BLaER1 treated with 17β-estradiol and CSF1 and Interleukin-3, amounts not matched to agents 10 nM and 100 nM (cell line): ENCODE measurements around the gene KCNIP4.
A peak's percentile ranks its signal among the peaks of the same experiment; 100 is the strongest.
"Not testable (repeated sequence)": the region's sequence is repeated elsewhere in the genome, so short reads cannot be mapped to it uniquely, and the experiment has no call there.

Experiments
- H3K27ac ChIP-seq, 11 experiments: shearing (Covaris generic); formaldehyde crosslinking; 2 replicates each; pipeline ENCODE4 v1.8.1; 2022
- H3K27me3 ChIP-seq, 11 experiments: shearing (Covaris generic); formaldehyde crosslinking; 2 replicates each; pipeline ENCODE4 v1.8.1; 2022
- H3K36me3 ChIP-seq, 11 experiments: shearing (Covaris generic); formaldehyde crosslinking; 2 replicates each; pipeline ENCODE4 v1.8.1; 2022
- H3K4me1 ChIP-seq, 10 experiments: shearing (Covaris generic); formaldehyde crosslinking; 2 replicates each; pipeline ENCODE4 v1.8.1; 2022
- H3K4me2 ChIP-seq, 11 experiments: shearing (Covaris generic); formaldehyde crosslinking; 2 replicates each; pipeline ENCODE4 v1.8.1; 2022
- H3K4me3 ChIP-seq, 10 experiments: shearing (Covaris generic); formaldehyde crosslinking; 2 replicates each; pipeline ENCODE4 v1.8.1; 2022
- H3K9ac ChIP-seq, 11 experiments: shearing (Covaris generic); formaldehyde crosslinking; 2 replicates each; pipeline ENCODE4 v1.8.1; 2022
- H3K9me3 ChIP-seq, 11 experiments: shearing (Covaris generic); formaldehyde crosslinking; replicated peaks in 1 of 11; 2 replicates each; pipeline ENCODE4 v1.8.1; 2022
- H4K20me1 ChIP-seq, 11 experiments: shearing (Covaris generic); formaldehyde crosslinking; 2 replicates each; pipeline ENCODE4 v1.8.1; 2022
- Cebpa-rat ChIP-seq, 11 experiments: shearing (Covaris generic); IDR thresholded peaks; 2 replicates each; pipeline ENCODE4 v1.8.1; 2022

Gene KCNIP4

DNA sequence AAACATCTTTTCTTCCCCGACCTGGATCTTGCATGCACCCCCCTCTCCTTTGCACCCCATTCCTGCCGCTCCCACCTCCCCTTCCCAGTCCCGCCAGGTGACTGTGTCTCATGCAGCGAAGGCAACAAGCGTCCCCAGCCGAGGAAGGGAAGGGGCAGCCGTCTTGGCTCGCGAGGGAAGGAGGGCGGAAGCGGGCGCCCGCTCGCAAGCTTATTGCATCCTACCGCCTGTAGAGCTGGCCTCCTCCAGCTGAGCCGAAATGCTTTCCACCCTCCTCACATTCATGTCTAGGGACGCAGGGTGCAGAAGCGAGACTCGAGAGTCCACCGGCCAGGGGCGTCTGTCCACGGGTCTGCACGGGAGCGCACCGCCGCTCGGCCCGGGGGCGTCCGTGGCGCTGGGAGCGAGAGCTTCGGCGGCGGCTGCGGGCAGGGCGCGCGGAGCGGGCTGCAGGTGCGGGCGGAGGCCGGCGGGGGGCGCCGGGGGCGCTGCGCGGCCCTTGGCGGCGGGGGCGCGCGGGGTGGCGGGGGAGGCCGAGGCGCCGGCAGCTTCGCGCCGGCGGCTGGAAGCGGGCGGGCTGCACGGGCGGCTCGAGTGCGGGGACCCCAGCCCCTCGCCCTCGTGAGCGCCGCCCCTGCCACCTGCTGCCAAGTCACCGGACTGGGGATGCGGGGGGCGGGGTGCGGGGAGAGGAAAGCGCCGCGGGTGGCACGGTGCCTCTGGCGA, at the start of gene KCNIP4:
Gene KCNIP4, minus strand, starts transcription at position 426 of the 726 bp plus-strand sequence.
- no peak within 1 kb of the TSS for H3K27ac ChIP-seq
- peaks cover 0 to 13% (median 0%) of the 10 kb centered on the region in 10 experiments; a peak in 4 of 20 replicates for H3K4me1 ChIP-seq
- H3K27me3 ChIP-seq = no peaks in the 10 kb centered on the region
- no peak within 1 kb of the TSS for H3K4me3 ChIP-seq
- H3K4me2 ChIP-seq = no peak within 1 kb of the TSS
- no peak for TF ChIP-seq Cebpa-rat (IDR thresholded peaks at IDR 0.05)
- H3K9me3 ChIP-seq = peaks cover 4 to 22% (median 13%) of the 10 kb centered on the region in 11 experiments; a peak in 17 of 22 replicates
- no peak within 1 kb of the TSS for H3K9ac ChIP-seq
- H3K36me3 ChIP-seq = no peaks in the 10 kb centered on the region
- no peaks in the 10 kb centered on the region for H4K20me1 ChIP-seq

- H3K9me3 ChIP-seq, H3K4me2 ChIP-seq, H3K27me3 ChIP-seq, H3K9ac ChIP-seq, H3K27ac ChIP-seq, H4K20me1 ChIP-seq, H3K36me3 ChIP-seq, H3K4me3 ChIP-seq: not testable (repeated sequence)
- H3K4me1 ChIP-seq = peaks cover 0 to 13% (median 0%) of the 10 kb centered on the region in 10 experiments; a peak in 5 of 20 replicates
Observed at GRCh38 chr4:21996618-21997017, 48.0 kb upstream of the KCNIP4 start.

GRCh38 chr4:21992330-21992729, 43.8 kb upstream of the KCNIP4 start:
- H3K9me3 ChIP-seq = peaks cover 0 to 11% (median 0%) of the 10 kb centered on the region in 11 experiments; a peak in 2 of 22 replicates
- H4K20me1 ChIP-seq = no peaks in the 10 kb centered on the region
- H3K27ac ChIP-seq = no peak overlapping the region
- no peaks in the 10 kb centered on the region for H3K36me3 ChIP-seq
- no peak for TF ChIP-seq Cebpa-rat (IDR thresholded peaks at IDR 0.05)
- H3K27me3 ChIP-seq = no peaks in the 10 kb centered on the region
- H3K4me2 ChIP-seq = peak overlapping the region in 2 of 11 experiments; percentile 40 to 46; a peak in 4 of 22 replicates
- H3K4me1 ChIP-seq = peaks cover 0 to 13% (median 0%) of the 10 kb centered on the region in 10 experiments; a peak in 5 of 20 replicates
- H3K4me3 ChIP-seq = no peak overlapping the region
- H3K9ac ChIP-seq = no peak overlapping the region

DNA sequence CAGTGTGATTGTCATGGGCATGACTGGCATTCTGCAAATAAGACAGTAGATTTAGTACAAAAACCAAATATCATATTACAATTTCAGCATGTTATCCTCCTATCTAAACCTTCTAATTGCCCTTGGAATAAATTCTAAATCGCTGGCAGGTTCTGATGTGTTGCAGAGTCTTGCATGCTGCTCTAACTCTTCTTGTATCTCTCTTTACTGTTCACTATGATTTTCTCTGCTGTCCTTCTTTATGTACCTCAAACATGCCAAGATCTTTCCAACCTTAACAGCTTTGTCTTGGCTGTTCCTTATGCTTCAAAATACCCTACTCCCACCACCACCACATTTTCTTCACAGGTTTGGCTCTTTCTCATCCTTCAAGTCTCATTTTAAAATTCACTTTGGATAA, 43.0 kb upstream of the KCNIP4 start:
- no peak for TF ChIP-seq Cebpa-rat (IDR thresholded peaks at IDR 0.05)
- Histone ChIP-seq H3K27ac (no peak overlapping the region), H4K20me1 (no peaks in the 10 kb centered on the region), H3K4me3 (no peak overlapping the region), H3K36me3 (no peaks in the 10 kb centered on the region), H3K9ac (no peak overlapping the region), H3K27me3 (no peaks in the 10 kb centered on the region), H3K4me1 (peaks cover 0 to 13% (median 0%) of the 10 kb centered on the region in 10 experiments; a peak in 5 of 20 replicates), H3K4me2 (no peak overlapping the region), H3K9me3 (peaks cover 0 to 11% (median 0%) of the 10 kb centered on the region in 11 experiments; a peak in 2 of 22 replicates)

DNA sequence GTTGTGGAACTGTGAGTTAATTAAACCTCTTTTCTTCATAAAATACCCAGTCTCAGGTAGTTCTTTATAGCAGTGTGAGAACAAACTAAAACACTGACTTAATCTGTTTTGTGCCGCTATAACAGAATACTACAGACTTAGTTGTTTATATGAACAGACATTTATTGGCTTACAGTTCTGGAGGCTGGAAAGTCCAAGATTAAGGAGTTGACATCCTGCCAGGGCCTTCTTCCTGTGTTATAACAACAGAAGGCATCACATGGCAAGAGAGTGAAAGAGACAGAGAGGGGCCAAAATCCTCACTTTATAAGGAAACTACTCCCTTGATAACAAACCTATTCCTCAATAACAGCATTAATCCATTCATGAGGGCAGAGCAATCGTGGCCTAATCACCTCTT, 42.5 kb upstream of the KCNIP4 start:
- H3K9me3 ChIP-seq = peaks cover 0 to 11% (median 0%) of the 10 kb centered on the region in 11 experiments; a peak in 2 of 22 replicates
- H3K9ac ChIP-seq = no peak overlapping the region
- no peak for TF ChIP-seq Cebpa-rat (IDR thresholded peaks at IDR 0.05)
- H3K27ac ChIP-seq = no peak overlapping the region
- no peaks in the 10 kb centered on the region for H4K20me1 ChIP-seq
- H3K4me1 ChIP-seq = peaks cover 0 to 13% (median 0%) of the 10 kb centered on the region in 10 experiments; a peak in 5 of 20 replicates
- H3K36me3 ChIP-seq = no peaks in the 10 kb centered on the region
- H3K27me3 ChIP-seq = no peaks in the 10 kb centered on the region
- H3K4me2 ChIP-seq = no peak overlapping the region
- H3K4me3 ChIP-seq = no peak overlapping the region

DNA sequence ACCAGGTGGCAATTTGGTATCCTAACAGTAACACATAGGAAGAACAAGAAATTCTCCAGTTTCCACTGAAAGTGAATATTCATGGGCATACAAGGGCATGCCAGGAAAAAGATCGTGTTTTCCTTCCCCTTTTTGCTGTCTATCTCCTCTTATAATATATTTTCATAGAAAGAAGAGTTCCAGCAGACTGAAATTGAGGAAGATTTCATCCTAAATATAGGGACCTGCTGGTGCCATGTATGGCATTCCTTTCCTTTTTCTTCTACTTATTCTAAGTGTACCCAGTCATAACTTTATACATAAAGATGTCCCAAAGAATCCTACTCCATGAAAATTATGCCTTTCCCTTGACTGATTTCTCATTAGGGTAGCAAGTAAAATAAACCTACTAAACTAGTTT, 40.8 kb upstream of the KCNIP4 start:
- no peak overlapping the region for H3K27ac ChIP-seq
- no peak overlapping the region for H3K4me2 ChIP-seq
- H3K4me3 ChIP-seq = no peak overlapping the region
- H3K36me3 ChIP-seq = no peaks in the 10 kb centered on the region
- no peaks in the 10 kb centered on the region for H4K20me1 ChIP-seq
- TF ChIP-seq Cebpa-rat (IDR thresholded peaks at IDR 0.05) = no peak
- H3K27me3 ChIP-seq = no peaks in the 10 kb centered on the region
- H3K9ac ChIP-seq = no peak overlapping the region
- H3K4me1 ChIP-seq = peaks cover 0 to 11% (median 0%) of the 10 kb centered on the region in 10 experiments; a peak in 5 of 20 replicates
- H3K9me3 ChIP-seq = peaks cover 0 to 11% (median 0%) of the 10 kb centered on the region in 11 experiments; a peak in 2 of 22 replicates

- no peak for TF ChIP-seq Cebpa-rat (IDR thresholded peaks at IDR 0.05)
- no peaks in the 10 kb centered on the region for H4K20me1 ChIP-seq
Observed at GRCh38 chr4:21986307-21986706, 37.7 kb upstream of the KCNIP4 start.

DNA sequence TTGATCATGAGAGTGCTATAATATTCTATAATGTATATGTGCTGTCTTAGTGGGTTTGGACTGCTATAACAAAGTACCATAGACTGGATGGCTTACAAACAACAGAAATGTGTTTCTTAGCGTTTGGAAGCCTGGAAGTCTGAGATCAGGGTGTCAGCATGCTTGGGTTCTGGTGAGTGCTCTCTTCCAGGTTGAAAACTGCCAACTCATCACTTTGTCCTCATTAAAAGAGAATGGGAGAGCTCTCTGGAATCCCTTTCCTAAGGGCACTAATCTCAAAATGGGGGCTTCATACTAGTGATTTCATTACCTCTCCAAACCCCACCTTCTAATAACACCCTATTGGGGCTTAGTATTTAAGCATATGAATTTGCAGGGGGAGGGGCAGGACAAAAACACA, 33.5 kb upstream of the KCNIP4 start:
- Histone ChIP-seq H3K4me3 (no peak overlapping the region), H3K9ac (no peak overlapping the region), H3K4me2 (no peak overlapping the region), H3K9me3 (0 out of 22 replicates have a peak, but pooled peaks cover 0 to under 1% (median 0%) of the 10 kb centered on the region in 11 experiments), H4K20me1 (no peaks in the 10 kb centered on the region), H3K27ac (no peak overlapping the region), H3K36me3 (no peaks in the 10 kb centered on the region), H3K27me3 (no peaks in the 10 kb centered on the region), H3K4me1 (no peaks in the 10 kb centered on the region)
- no peak for TF ChIP-seq Cebpa-rat (IDR thresholded peaks at IDR 0.05)

More at GRCh38 chr4:21986307-21986706, 37.7 kb upstream of the KCNIP4 start:
- Histone ChIP-seq H3K4me2 (no peak overlapping the region), H3K9ac (no peak overlapping the region), H3K4me3 (no peak overlapping the region), H3K36me3 (no peaks in the 10 kb centered on the region), H3K9me3 (peaks cover 0 to 11% (median 0%) of the 10 kb centered on the region in 11 experiments; a peak in 2 of 22 replicates), H3K4me1 (no peaks in the 10 kb centered on the region), H3K27me3 (no peaks in the 10 kb centered on the region), H3K27ac (no peak overlapping the region)

DNA sequence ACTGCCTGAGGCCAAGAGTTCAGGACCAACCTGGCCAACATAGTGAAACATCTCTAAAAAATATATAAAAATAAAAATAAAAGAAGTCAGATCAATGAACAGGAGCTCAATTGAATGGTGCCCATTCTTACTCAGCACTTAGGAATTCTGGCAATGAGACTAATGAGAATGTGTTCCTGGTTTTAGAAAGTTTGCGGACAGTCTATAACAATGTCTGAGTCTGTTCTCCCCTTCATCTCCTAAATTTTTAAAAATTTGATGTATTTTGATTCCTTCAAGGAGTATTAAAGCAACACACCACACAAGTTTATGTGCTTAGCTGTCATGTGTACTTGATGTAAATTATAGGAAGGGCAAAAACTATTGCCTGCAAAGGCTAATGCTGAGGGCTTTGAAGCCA, 30.6 kb upstream of the KCNIP4 start:
- H3K4me1 ChIP-seq = no peaks in the 10 kb centered on the region
- H3K36me3 ChIP-seq = no peaks in the 10 kb centered on the region
- H3K4me3 ChIP-seq = no peak overlapping the region
- peaks cover 0 to 21% (median 9%) of the 10 kb centered on the region in 11 experiments; a peak in 11 of 22 replicates for H3K9me3 ChIP-seq
- TF ChIP-seq Cebpa-rat (IDR thresholded peaks at IDR 0.05) = no peak
- no peak overlapping the region for H3K27ac ChIP-seq
- H3K4me2 ChIP-seq = no peak overlapping the region
- H3K9ac ChIP-seq = no peak overlapping the region
- H4K20me1 ChIP-seq = no peaks in the 10 kb centered on the region
- no peaks in the 10 kb centered on the region for H3K27me3 ChIP-seq

GRCh38 chr4:21976166-21976565, 27.6 kb upstream of the KCNIP4 start:
- Histone ChIP-seq H3K27ac (no peak overlapping the region), H3K36me3 (no peaks in the 10 kb centered on the region)
- TF ChIP-seq Cebpa-rat (IDR thresholded peaks at IDR 0.05) = no peak

More at GRCh38 chr4:21976166-21976565, 27.6 kb upstream of the KCNIP4 start:
- Histone ChIP-seq H3K4me3 (no peak overlapping the region), H4K20me1 (no peaks in the 10 kb centered on the region), H3K4me2 (no peak overlapping the region), H3K27me3 (no peaks in the 10 kb centered on the region), H3K4me1 (no peaks in the 10 kb centered on the region), H3K9me3 (peaks cover 0 to 21% (median 9%) of the 10 kb centered on the region in 11 experiments; a peak in 11 of 22 replicates), H3K9ac (no peak overlapping the region)
